ENCODE data around the gene LILRA5. TPM values are rescaled to one million over a fixed set of nuclear protein-coding genes. Genes with fewer than 3 reads are reported as not detected.

Gene LILRA5
- total and polyA plus RNA-seq, 2 of the 8 experiments (the other 6 are each of a cell fraction or from before 2014, with no cell fraction given), result not detected

GRCh38 chr19:54357381-54357780 lies 44.4 kb upstream of the LILRA5 start:
- H3K4me2 ChIP-seq (ENCODE audit: insufficient read depth in 1 of 2, low read depth in 2 of 2, low read length in 2 of 2), result no peak overlapping the region
- H2BK15ac ChIP-seq (ENCODE audit: low read length), result no peak overlapping the region
- DNase-seq (ENCODE audit: low read depth in 1 of 2, low spot score in 2 of 2) (no peak), FAIRE-seq (peak; percentile 62)
- H4K8ac ChIP-seq (ENCODE audit: extremely low read depth, insufficient read depth, low read length), result no peak overlapping the region
- H3K9me3 ChIP-seq (ENCODE audit: insufficient read depth in 2 of 2, low read depth in 1 of 2, low read length in 1 of 2), result no peaks in the 10 kb centered on the region
- ChIA-PET POLR2A (ENCODE audit: partially characterized antibody) (interaction anchor here (0.9 kb wide), 1 partner anchor 34 kb away, joined by 3 read pairs; no protein-coding TSS in a partner anchor), CTCF (ENCODE audit: partially characterized antibody) (interaction anchor here (0.7 to 5.2 kb wide), 12 partner anchors 8 to 187 kb away, joined by 3 to 57 read pairs (median 4); partner anchors contain the start of gene LAIR1)
- TF ChIP-seq SP2 (IDR thresholded peaks at IDR 0.05; ENCODE audit: low read length) (no peak), SAP30 (IDR thresholded peaks at IDR 0.05; ENCODE audit: insufficient read depth, insufficient replicate concordance, low read length) (no peak), SUZ12 (IDR thresholded peaks at IDR 0.05; ENCODE audit: low read length) (no peak), CREB1 (IDR thresholded peaks at IDR 0.05) (no peak), CBX5 (IDR thresholded peaks at IDR 0.05; ENCODE audit: low read depth, low read length) (no peak)
- H3K27me3 ChIP-seq (replicated peaks in 1 of 4; ENCODE audit: control insufficient read depth in 3 of 4, extremely low read depth in 1 of 4, insufficient read depth in 3 of 4, low read length in 3 of 4), result no peaks in the 10 kb centered on the region
- no peaks in the 10 kb centered on the region for H3K79me1 ChIP-seq (ENCODE audit: low read depth, low read length)
- no peak overlapping the region for H3K56ac ChIP-seq (replicated peaks; ENCODE audit: insufficient read length, low read depth, low read length)
- no peak overlapping the region for H3K9ac ChIP-seq (replicated peaks in 1 of 4; ENCODE audit: extremely low read depth in 1 of 4, low read depth in 3 of 4, low read length in 3 of 4)
- H3K4me3 ChIP-seq (ENCODE audit: extremely low read depth in 1 of 4, insufficient read depth in 2 of 4, low read depth in 3 of 4, low read length in 4 of 4), result no peak overlapping the region
- H4K5ac ChIP-seq (ENCODE audit: insufficient read length, low read depth, low read length), result no peak overlapping the region
- WGBS, 2 experiments (ENCODE audit: extremely low coverage in 1 of 2, insufficient coverage in 1 of 2, insufficient read length in 1 of 2, insufficient replicate concordance in 2 of 2, low coverage in 1 of 2, low lambda C conversion rate in 2 of 2, missing lambda C conversion rate in 1 of 2), result 84% methylated on average over 16 of the region's 16 CpGs; no CpG with 5 or more reads in 1 of the 2 experiments
- no peak overlapping the region for H3K23ac ChIP-seq (ENCODE audit: insufficient read length)
- no peaks in the 10 kb centered on the region for H4K20me1 ChIP-seq (replicated peaks in 1 of 2; ENCODE audit: control insufficient read depth in 1 of 2, insufficient read depth in 2 of 2, low read length in 2 of 2)
- no peak overlapping the region for H3K14ac ChIP-seq (ENCODE audit: insufficient read length)
- H3K23me2 ChIP-seq (ENCODE audit: low read depth, low read length), result no peaks in the 10 kb centered on the region
- no peak overlapping the region for H2BK120ac ChIP-seq (replicated peaks; ENCODE audit: low read depth, low read length)
- H2BK12ac ChIP-seq (ENCODE audit: low read depth, low read length), result no peak overlapping the region
- no peak overlapping the region for H3K4ac ChIP-seq (replicated peaks; ENCODE audit: insufficient read length, low read depth, low read length)
- H3K36me3 ChIP-seq (ENCODE audit: control insufficient read depth in 2 of 4, insufficient read depth in 4 of 4, low read length in 3 of 4), result no peaks in the 10 kb centered on the region
- H3K4me1 ChIP-seq (replicated peaks in 1 of 4; ENCODE audit: control insufficient read depth in 3 of 4, insufficient read depth in 4 of 4, low read length in 3 of 4), result no peaks in the 10 kb centered on the region
- H2AK5ac ChIP-seq (ENCODE audit: low read depth, low read length), result no peak overlapping the region
- H3K27ac ChIP-seq (ENCODE audit: low read depth, low read length), result no peak overlapping the region
- H3K18ac ChIP-seq (ENCODE audit: extremely low read depth, low read length), result no peak overlapping the region
- no peak overlapping the region for H2BK20ac ChIP-seq (ENCODE audit: low read length)
- no peaks in the 10 kb centered on the region for H3K79me2 ChIP-seq (ENCODE audit: control insufficient read depth in 1 of 2, insufficient read depth in 2 of 2, low read length in 2 of 2)
- no peak overlapping the region; the same call in 1 of the 2 replicates for H2AFZ ChIP-seq (ENCODE audit: low read length)
- H2BK5ac ChIP-seq (ENCODE audit: low read depth, low read length), result no peak overlapping the region
- peak overlapping the region; percentile 11 for H4K91ac ChIP-seq (replicated peaks; ENCODE audit: insufficient read length, low read length)

Measured in H1 (cell line).